ENCODE data around the gene MSI1.
A peak's percentile ranks its signal among the peaks of the same experiment; 100 is the strongest.

MSI1 gene

GRCh38 chr12:120376934-120377572, 8.1 kb upstream of the MSI1 start:
- no peak for DNase-seq

DNA sequence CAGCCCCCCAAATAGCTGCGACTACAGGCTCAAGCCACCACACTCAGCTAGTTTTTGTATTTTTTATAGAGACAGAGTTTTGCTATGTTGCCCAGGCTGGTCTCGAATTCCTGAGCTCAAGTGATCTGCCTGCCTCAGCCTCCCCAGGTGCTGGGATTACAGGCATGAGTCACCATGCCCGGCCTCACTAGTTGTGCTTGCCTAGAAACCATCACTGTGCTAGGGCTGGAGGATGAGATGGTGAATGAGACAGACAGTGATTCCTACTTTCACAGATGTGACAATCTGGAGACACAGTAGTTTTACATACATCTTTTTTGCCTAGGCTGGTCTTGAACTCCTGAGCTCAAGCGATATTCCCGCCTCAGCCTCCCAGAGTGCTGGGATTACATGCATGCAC, 7.5 kb upstream of the MSI1 start:
- no peak for DNase-seq

- no peak for DNase-seq
Observed at GRCh38 chr12:120376009-120376408, 7.0 kb upstream of the MSI1 start.

GRCh38 chr12:120373683-120374082, 4.7 kb upstream of the MSI1 start:
- no peak for DNase-seq

- DNase-seq: no peak
Observed at GRCh38 chr12:120370343-120371243, 1.6 kb upstream of the MSI1 start.

GRCh38 chr12:120369603-120370342, 809 bp upstream of the MSI1 start:
- DNase-seq: no peak

- no peak for DNase-seq
Observed at GRCh38 chr12:120367924-120368788, 808 bp downstream of the MSI1 start.

- no peak for DNase-seq
Observed at GRCh38 chr12:120367233-120367923, 1.6 kb downstream of the MSI1 start.

DNA sequence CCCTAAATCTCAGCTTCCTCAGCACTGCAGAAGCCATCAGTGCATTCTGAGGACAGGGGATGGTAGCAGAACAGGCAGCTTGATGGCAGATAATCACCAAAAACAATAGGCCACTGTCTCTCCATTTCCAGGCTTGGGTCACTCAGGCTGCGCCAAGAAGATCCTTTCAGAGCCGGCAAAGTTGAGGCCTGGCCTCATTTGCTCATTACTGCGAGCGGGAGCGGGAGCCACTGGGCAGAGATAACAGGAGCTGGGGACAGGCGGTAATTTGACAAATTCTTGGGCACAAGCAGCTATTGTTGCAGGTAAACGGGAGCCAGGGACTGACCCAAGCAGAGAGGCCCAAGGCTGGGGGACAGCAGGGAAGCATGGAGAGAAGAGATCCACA, 2.1 kb downstream of the MSI1 start:
- no peak for DNase-seq

GRCh38 chr12:120366341-120366705, 2.6 kb downstream of the MSI1 start:
- no peak for DNase-seq

- no peak for DNase-seq
Observed at GRCh38 chr12:120365675-120366340, 3.2 kb downstream of the MSI1 start.

DNA sequence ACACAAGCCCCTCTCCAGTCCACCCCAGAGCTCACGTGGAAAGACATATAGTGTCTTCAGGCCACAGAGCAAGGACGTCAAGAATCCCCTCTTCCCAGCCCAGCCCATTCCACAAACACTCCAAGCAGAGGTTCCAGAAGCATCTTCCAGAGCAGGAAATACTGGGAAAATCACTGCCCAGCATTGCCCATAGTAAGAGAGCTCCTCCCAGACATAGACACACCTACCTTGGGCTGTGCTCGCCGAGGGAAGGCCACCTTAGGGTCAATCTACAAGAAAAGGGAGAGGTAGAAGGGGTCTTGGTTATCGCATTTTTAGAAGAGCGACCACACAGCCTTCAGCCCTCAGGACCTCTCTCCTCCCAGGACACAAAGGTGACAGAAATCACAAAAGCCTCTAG, 4.5 kb downstream of the MSI1 start:
- DNase-seq: no peak

DNA sequence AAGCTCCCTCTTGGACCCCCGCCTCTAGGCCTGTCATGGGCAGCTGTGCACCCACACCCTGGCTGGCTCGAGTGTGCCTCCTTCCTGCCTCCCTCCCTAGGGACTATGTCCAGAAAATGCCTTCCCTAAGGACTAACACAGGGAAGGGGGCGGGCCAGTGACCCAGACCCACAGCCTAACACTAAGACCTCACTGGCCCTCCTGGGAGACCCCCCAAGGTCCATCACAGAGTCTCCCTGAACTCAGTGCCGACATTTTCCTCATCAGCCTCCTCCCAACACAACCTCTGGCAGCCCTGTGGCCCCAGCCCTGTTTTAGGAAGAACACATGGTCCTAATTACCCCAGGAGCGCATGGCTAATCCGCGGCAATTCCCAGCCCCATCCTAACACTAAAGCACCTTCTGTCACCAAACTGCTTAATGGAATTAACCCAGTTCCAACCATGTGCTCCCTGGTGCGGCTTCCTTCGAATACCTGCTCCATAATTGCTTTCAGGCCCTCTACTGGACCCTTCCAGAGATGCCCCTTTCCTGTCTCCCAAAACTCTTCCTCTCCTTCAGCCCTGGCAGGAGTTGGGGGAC, 5.6 kb downstream of the MSI1 start:
- DNase-seq: no peak

- DNase-seq: no peak
Observed at GRCh38 chr12:120362516-120363273, 6.3 kb downstream of the MSI1 start.

GRCh38 chr12:120361506-120362208, 7.3 kb downstream of the MSI1 start:
- no peak for DNase-seq

DNA sequence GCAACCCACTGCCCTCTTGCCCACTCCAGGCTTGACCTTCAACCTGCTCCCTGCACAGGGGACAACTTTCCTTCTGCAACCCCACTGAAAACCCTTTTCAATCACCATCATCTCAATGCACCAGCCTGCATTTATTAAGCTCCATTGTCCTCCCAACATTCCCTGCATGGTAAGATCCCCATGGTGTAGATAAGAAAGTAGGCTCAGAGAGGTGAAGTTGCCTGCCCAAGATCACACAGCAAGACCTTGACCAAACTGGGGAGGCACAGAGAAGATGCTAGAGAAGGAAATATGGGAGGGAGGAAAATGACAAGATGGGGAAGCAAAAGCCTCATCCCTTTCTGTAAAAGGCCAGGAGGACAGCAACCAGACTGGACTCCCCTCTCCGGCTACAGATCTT, 9.8 kb downstream of the MSI1 start:
- DNase-seq: no peak

- DNase-seq: no peak
Observed at GRCh38 chr12:120358412-120359100, 10.4 kb downstream of the MSI1 start.

- DNase-seq: no peak
Observed at GRCh38 chr12:120357104-120357503, 11.9 kb downstream of the MSI1 start.

GRCh38 chr12:120356567-120357030, 12.4 kb downstream of the MSI1 start:
- DNase-seq: peak; percentile 41
